HG03342 (cell line): ENCODE measurements around the gene BOC.
"Not testable (repeated sequence)": the region's sequence is repeated elsewhere in the genome, so short reads cannot be mapped to it uniquely, and the experiment has no call there.

ENCODE experiments used
- ATAC-seq: cut with Tn5 transposase; IDR thresholded peaks from one replicate; pipeline ENCODE4 v1.9.1; 2021; ENCODE audit warnings: mild to moderate bottlenecking, moderate library complexity; ENCODE audit not compliant: unreplicated experiment

Gene BOC

GRCh38 chr3:113211330-113212149, at the start of gene BOC:
BOC (plus strand) TSS chr3:113211557; CDS start chr3:113249803, 38,246 bp downstream.
- ATAC-seq: no peak

GRCh38 chr3:113161661-113162060, 49.7 kb upstream of the BOC start:
- no peak for ATAC-seq

GRCh38 chr3:113163152-113163551, 48.2 kb upstream of the BOC start:
- no peak for ATAC-seq

- ATAC-seq: no peak
These were observed 45.5 kb upstream of the BOC start for GRCh38 chr3:113165841-113166240.

GRCh38 chr3:113166357-113166718, 45.0 kb upstream of the BOC start:
- ATAC-seq: no peak

- no peak for ATAC-seq
These were observed 44.5 kb upstream of the BOC start for GRCh38 chr3:113166719-113167492.

- ATAC-seq: no peak
These were observed 43.2 kb upstream of the BOC start for GRCh38 chr3:113167825-113168801.

GRCh38 chr3:113169891-113170452, 41.4 kb upstream of the BOC start:
- no peak for ATAC-seq

GRCh38 chr3:113170771-113171170, 40.6 kb upstream of the BOC start:
- no peak for ATAC-seq

- ATAC-seq: not testable (repeated sequence)
These were observed 39.6 kb upstream of the BOC start for GRCh38 chr3:113171675-113172300.

GRCh38 chr3:113173102-113173501, 38.3 kb upstream of the BOC start:
- ATAC-seq: no peak

- ATAC-seq: no peak
These were observed 37.1 kb upstream of the BOC start for GRCh38 chr3:113174304-113174703.

- ATAC-seq: no peak
These were observed 36.4 kb upstream of the BOC start for GRCh38 chr3:113174801-113175485.

- no peak for ATAC-seq
These were observed 33.8 kb upstream of the BOC start for GRCh38 chr3:113177526-113177925.

- no peak for ATAC-seq
These were observed 32.0 kb upstream of the BOC start for GRCh38 chr3:113179235-113179824.

GRCh38 chr3:113183748-113184661, 27.4 kb upstream of the BOC start:
- no peak for ATAC-seq

GRCh38 chr3:113185194-113185835, 26.0 kb upstream of the BOC start:
- no peak for ATAC-seq

GRCh38 chr3:113186566-113186965, 24.8 kb upstream of the BOC start:
- no peak for ATAC-seq
